IPS-18c (cell line): ENCODE data around the gene CRB2.

Experiments
- H3K4me3 ChIP-seq: 2 replicates; pipeline ENCODE4 v1.7.0; 2013; ENCODE audit warnings: low read depth, mild to moderate bottlenecking, low read length, moderate library complexity; ENCODE audit not compliant: insufficient read depth
- H3K9me3 ChIP-seq: one replicate; pipeline ENCODE4 v1.6.1; 2013; ENCODE audit warnings: mild to moderate bottlenecking, low read length, moderate library complexity; ENCODE audit not compliant: control insufficient read depth, insufficient read depth

Gene CRB2

DNA sequence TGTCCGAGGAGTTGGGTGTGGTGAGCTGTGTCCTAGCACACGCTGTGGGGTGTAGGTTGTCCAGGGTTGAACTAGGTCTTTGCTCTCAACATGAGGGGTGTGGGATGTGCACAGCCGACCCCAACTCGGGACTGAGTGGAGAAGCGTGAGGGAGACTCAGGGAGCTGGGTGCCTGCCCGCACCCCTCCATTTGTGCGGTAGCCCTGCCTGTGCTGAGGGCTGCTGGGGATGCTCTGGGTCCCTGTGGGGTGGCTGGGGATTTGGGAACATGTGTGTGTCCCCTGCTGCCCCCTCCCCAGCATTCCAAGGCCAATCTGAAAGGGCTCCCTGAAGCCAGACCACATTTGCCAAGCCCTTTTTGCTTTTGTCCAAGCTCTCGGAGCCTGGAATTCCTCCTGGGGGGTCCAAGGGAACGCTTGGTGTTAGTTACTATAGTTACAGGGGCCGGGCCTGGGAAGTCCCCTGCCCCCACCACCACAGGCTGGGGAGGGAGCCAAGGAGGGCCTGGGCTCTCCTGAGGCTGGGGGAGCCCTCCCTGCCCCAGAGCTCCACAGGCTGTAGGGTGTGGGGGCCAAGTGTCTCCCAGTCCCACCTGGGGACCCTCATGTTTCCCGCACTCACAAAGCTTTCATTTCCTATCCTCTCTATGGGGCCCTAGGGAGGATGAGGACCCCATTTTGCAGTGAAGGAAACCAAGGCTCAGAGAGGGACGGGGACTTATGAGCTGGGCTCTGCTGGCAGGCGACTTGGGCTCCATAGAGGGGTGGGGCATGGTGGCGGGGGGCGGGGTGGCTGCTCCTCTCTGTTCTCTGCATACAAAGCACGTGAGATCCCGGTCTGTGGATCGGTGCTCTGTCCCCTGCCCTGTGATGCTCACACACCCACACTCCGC is 1.1 kb downstream of the CRB2 start:
- H3K4me3 ChIP-seq: peak overlapping the region; percentile 38
- no peaks in the 10 kb centered on the region for H3K9me3 ChIP-seq

- Histone ChIP-seq H3K4me3 (0 out of 2 replicates have a peak overlapping the region, but pooled peaks have one; percentile 24), H3K9me3 (no peaks in the 10 kb centered on the region)
Observed at GRCh38 chr9:123357743-123358059, 1.7 kb downstream of the CRB2 start.

DNA sequence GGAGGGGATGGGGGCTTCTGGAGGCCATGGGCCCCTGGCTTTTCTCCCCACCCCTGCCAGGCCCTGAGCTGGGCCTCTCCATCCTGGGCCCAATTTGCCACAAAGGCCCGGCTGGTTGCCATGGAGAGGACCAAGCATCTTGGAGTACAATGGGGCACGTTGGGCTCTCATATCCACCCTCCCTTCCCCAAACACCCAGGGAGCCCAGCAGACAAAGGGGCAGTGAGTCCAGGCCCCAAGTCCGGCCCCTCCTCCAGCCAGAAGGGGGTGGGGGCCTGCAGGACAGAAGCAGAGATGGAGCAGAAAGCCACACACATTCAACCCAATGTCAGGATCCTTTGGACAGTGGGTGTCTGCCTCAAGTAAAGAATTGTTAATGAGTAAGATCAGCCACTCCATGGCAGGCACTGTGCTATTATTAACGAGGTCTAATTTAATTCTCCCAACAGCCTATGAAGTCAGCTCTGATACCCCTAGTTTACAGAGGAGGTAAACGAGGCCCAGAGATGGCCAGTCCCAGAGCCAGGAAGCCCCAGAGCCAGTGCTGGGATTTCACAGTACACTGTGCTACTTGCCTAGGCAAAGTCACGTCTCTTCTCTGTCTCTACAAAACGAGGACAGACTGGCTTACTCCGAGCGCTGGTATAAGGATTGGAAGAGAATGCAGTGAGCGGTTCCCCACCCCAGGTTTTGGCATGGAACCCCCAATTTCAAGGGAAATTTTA is 2.3 kb downstream of the CRB2 start:
- H3K4me3 ChIP-seq: 0 out of 2 replicates have a peak overlapping the region, but pooled peaks have one; percentile 24
- no peaks in the 10 kb centered on the region for H3K9me3 ChIP-seq

GRCh38 chr9:123359106-123359505 is 3.1 kb downstream of the CRB2 start:
- H3K9me3 ChIP-seq: no peaks in the 10 kb centered on the region
- H3K4me3 ChIP-seq: no peak overlapping the region

- Histone ChIP-seq H3K9me3 (no peaks in the 10 kb centered on the region), H3K4me3 (peak overlapping the region; percentile 9; the same call in 1 of the 2 replicates)
Observed at GRCh38 chr9:123359546-123359945, 3.5 kb downstream of the CRB2 start.

DNA sequence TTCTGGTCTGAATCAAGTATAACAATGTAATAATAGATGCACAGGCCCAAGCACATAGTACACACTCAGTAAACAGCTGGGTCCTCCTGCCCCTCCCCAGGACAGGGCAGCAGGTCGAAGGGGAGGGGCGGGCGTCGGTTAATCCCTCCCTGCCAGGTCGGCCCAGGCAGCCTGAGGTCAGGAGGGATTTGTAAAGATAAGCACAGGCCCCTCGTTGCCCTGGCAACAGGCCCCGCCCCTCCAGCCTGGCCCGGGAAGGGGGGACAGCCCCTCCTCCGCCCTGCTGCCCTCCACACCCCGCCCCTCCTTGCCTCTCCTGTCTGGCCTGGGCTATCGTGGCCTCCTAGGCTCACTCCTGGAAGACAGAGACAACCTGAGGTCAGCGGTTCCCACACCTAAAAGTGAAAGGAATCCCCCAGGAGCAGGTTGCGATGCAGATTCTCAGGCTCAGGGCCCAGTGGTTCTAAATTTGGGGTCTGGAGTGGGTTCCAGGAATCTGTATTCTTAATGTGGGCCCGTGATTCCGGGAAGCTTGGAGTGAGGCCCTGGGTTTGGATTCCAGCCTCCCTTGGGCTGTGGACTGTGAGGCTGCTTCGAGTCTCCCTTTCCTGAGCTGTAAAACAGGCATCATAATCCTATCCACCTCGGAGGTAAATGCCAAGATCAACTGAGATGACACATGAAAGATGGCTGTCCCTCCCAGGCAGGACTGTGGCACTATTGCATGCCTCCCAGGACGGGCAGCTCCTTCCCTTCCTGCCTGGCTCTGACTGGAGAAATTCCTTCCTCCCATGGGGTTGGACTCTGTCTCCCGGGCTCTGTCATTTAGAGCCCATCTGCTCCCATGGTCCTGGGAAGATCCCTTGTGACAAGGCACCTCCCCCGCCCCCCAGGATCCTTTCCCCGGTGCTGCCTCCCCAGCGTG is 4.4 kb downstream of the CRB2 start:
- Histone ChIP-seq H3K4me3 (no peak overlapping the region), H3K9me3 (no peaks in the 10 kb centered on the region)

- H3K4me3 ChIP-seq: no peak overlapping the region
- no peaks in the 10 kb centered on the region for H3K9me3 ChIP-seq
Observed at GRCh38 chr9:123361086-123361730, 5.2 kb downstream of the CRB2 start.

DNA sequence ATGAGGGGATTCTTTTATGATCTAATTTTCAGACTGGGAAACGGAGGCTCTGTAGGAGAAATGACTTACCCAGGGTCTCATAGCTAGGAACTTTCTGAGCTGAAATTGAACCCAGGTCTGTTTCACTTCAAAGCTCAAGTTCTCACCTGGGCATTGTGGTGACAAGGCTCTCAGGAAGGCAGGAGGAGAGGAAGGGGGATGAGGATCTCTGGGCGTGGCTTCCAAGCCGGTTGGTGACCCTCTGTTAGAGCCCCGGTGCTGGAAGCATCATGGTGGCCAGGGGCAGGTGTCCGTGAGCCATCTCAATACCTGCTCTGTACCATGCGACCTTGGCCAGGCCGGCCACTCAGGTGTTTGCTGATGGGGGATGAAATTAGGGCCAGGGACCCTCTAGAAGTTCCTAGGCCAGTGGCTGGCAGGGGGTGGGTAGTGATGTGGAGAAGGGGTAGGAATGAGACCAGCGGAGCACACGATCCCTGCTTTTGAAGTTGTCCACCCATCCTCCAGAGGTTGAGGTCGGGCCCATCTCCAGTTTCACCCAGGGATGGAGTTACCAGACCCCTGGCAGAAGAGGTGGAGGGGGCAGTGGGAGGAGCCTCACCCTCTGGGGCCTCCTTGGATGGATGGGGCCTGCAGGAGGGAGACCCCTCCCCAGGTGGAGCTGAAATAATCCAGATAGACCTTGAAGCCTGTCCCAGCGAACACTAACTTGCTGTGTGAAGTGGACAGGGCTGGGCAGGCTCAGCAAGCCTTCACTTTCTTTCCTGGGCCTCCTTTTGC is 5.9 kb downstream of the CRB2 start:
- H3K4me3 ChIP-seq: no peak overlapping the region
- no peaks in the 10 kb centered on the region for H3K9me3 ChIP-seq

DNA sequence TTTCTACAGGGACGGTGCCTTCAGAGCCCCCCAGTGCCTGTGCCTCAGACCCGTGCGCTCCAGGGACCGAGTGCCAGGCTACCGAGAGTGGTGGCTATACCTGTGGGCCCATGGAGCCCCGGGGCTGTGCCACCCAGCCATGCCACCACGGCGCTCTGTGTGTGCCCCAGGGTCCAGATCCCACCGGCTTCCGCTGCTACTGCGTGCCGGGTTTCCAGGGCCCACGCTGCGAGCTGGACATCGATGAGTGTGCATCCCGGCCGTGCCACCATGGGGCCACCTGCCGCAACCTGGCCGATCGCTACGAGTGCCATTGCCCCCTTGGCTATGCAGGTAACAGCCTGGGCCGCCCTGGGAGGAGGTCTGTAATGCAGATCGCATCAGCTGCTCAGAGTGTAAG is 6.9 kb downstream of the CRB2 start:
- Histone ChIP-seq H3K9me3 (no peaks in the 10 kb centered on the region), H3K4me3 (no peak overlapping the region)

- Histone ChIP-seq H3K9me3 (no peaks in the 10 kb centered on the region), H3K4me3 (no peak overlapping the region)
Observed at GRCh38 chr9:123364241-123364824, 8.3 kb downstream of the CRB2 start.

GRCh38 chr9:123365287-123365880 is 9.4 kb downstream of the CRB2 start:
- Histone ChIP-seq H3K4me3 (no peak overlapping the region), H3K9me3 (no peaks in the 10 kb centered on the region)

DNA sequence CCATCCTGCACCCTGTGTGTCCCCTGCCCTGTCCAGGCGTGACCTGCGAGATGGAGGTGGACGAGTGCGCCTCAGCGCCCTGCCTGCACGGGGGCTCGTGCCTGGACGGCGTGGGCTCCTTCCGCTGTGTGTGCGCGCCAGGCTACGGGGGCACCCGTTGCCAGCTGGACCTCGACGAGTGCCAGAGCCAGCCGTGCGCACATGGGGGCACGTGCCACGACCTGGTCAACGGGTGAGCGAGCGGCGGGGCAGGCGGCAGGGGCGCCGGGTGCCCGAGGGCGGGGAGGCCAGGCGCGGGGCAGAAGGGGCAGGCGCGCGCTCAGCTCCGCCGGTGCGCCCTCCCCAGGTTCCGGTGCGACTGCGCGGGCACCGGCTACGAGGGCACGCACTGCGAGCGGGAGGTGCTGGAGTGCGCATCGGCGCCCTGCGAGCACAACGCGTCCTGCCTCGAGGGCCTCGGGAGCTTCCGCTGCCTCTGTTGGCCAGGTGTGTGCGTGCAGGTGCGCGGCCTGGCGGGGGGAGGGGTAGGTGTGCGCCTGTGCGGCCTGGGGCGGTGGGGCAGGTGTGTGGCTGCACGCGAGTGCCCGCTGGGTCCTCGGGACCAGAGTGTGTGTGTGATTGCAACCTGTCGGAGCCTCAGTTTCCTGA is 10.0 kb downstream of the CRB2 start:
- Histone ChIP-seq H3K4me3 (no peak overlapping the region), H3K9me3 (no peaks in the 10 kb centered on the region)

GRCh38 chr9:123368023-123368422 is 12.0 kb downstream of the CRB2 start:
- H3K4me3 ChIP-seq: no peak overlapping the region

GRCh38 chr9:123368536-123369153 is 12.6 kb downstream of the CRB2 start:
- Histone ChIP-seq H3K9me3 (no peaks in the 10 kb centered on the region), H3K4me3 (no peak overlapping the region)

More at GRCh38 chr9:123368023-123368422, 12.0 kb downstream of the CRB2 start:
- H3K9me3 ChIP-seq: no peaks in the 10 kb centered on the region

DNA sequence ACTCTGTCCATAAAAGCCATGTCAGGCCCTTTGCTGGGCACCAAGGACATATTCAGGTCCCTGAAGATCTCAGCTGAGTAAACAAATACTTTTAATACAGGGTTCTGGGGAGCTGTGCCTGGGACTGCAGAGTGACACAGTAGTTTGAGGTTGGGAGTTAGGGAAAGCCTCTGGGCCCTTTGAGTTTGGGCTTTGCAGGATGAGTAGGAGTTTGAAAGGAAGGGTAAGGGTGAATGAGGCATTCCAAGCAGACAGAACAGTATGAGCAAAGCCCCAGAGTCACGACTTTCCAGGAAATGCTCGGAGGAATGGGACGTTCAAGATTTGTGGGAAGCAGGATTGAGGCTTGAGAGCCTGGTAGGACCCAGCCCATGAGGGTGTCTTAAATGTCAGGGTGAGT is 13.3 kb downstream of the CRB2 start:
- Histone ChIP-seq H3K4me3 (no peak overlapping the region), H3K9me3 (no peaks in the 10 kb centered on the region)
